Ishikawa (cell line): Measurements from ENCODE around the gene DLEC1.

ENCODE experiments used
- CEBPB ChIP-seq: IDR thresholded peaks from 2 replicates; pipeline ENCODE4 v1.6.1; 2012
- CREB1 ChIP-seq: IDR thresholded peaks from 2 replicates; pipeline ENCODE4 v1.6.1; 2012; ENCODE audit warnings: low read depth
- EGR1 ChIP-seq: IDR thresholded peaks from 2 replicates; pipeline ENCODE4 v1.6.1; 2012
- FOXM1 ChIP-seq: IDR thresholded peaks from 2 replicates; pipeline ENCODE4 v1.6.1; 2012; ENCODE audit warnings: low read depth, borderline replicate concordance
- NFIC ChIP-seq: IDR thresholded peaks from 2 replicates; pipeline ENCODE4 v1.6.1; 2012
- RAD21 ChIP-seq: IDR thresholded peaks from 2 replicates; pipeline ENCODE4 v1.6.1; 2012; ENCODE audit warnings: low read depth
- TAF1 ChIP-seq: IDR thresholded peaks from 2 replicates; pipeline ENCODE4 v1.6.1; 2012; ENCODE audit warnings: low read depth, mild to moderate bottlenecking
- ZBTB7A ChIP-seq: IDR thresholded peaks from 2 replicates; pipeline ENCODE4 v1.6.1; 2012; ENCODE audit warnings: low read depth
- TF ChIP-seq, protein P1 (sequence below): IDR thresholded peaks from 2 replicates; pipeline ENCODE4 v1.6.1; 2012
- TF ChIP-seq, protein P2 (sequence below): IDR thresholded peaks from 2 replicates; pipeline ENCODE4 v1.6.1; 2012; ENCODE audit warnings: low read depth, mild to moderate bottlenecking

DNA sequence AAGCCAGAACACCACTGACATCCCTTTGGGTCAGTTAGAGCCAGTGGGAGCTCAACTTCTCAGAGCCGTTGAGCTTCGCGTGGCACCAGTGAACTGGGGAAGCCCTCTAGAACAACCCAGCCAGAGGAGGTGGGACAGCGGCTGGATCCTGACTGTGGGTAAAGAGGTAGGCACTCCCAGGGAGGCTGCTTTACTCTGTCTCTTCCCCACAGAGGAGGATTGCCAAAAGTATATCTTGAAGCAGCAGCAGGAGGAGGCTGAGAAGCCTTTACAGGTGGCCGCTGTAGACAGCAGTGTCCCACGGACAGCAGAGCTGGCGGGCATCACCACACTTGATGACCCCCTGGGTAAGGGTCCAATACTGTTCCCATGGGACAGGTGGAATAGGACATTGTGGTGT is 100.6 kb downstream of the DLEC1 start:
- no peak for TF ChIP-seq ZBTB7A
- TF ChIP-seq, protein P1, sequence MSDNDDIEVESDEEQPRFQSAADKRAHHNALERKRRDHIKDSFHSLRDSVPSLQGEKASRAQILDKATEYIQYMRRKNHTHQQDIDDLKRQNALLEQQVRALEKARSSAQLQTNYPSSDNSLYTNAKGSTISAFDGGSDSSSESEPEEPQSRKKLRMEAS, result no peak
- no peak for TF ChIP-seq CREB1
- no peak for TF ChIP-seq FOXM1
- TF ChIP-seq RAD21, result no peak
- TF ChIP-seq, protein P2, sequence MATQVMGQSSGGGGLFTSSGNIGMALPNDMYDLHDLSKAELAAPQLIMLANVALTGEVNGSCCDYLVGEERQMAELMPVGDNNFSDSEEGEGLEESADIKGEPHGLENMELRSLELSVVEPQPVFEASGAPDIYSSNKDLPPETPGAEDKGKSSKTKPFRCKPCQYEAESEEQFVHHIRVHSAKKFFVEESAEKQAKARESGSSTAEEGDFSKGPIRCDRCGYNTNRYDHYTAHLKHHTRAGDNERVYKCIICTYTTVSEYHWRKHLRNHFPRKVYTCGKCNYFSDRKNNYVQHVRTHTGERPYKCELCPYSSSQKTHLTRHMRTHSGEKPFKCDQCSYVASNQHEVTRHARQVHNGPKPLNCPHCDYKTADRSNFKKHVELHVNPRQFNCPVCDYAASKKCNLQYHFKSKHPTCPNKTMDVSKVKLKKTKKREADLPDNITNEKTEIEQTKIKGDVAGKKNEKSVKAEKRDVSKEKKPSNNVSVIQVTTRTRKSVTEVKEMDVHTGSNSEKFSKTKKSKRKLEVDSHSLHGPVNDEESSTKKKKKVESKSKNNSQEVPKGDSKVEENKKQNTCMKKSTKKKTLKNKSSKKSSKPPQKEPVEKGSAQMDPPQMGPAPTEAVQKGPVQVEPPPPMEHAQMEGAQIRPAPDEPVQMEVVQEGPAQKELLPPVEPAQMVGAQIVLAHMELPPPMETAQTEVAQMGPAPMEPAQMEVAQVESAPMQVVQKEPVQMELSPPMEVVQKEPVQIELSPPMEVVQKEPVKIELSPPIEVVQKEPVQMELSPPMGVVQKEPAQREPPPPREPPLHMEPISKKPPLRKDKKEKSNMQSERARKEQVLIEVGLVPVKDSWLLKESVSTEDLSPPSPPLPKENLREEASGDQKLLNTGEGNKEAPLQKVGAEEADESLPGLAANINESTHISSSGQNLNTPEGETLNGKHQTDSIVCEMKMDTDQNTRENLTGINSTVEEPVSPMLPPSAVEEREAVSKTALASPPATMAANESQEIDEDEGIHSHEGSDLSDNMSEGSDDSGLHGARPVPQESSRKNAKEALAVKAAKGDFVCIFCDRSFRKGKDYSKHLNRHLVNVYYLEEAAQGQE, result no peak
- no peak for TF ChIP-seq CEBPB
- TF ChIP-seq NFIC, result no peak
- TF ChIP-seq EGR1, result no peak
- TF ChIP-seq TAF1, result no peak
